ENCODE measurements around the gene FGD3.

The FGD3 gene

DNA sequence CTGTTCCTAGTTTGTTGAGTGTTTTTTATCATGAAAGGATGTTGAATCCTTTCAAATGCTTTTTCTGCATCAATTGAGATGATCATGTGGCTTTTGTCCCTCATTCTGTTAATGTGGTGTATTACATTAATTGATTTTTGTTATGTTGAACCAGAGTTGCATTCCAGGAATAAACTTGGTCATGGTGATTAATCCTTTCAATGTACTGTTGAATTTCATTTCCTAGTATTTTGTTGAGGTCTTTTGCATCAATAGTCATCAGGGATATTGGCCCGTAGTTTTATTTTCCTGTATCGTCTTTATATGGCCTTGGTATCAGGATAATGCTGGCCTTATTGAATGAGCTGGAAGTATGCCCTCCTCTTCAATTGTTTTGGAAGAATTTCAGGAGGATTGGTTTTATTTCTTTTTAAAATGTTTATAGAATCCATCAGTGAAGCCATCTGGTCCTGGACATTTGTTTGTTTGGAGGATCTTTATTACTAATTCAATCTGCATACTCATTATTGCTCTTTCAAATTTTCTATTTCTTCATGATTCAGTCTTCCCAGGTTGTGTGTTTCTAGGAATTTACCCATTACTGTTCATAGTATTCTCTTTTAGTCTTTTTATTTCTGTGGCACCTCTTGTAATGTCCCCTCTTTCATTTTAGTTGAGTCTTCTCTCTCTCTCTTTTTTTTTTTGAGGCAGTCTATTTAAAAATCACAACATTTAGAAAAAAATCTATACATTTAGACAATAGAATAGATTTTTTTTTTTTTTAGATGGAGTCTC is 32.1 kb downstream of the FGD3 start:
- FAIRE-seq: no peak
- TF ChIP-seq, protein P1, sequence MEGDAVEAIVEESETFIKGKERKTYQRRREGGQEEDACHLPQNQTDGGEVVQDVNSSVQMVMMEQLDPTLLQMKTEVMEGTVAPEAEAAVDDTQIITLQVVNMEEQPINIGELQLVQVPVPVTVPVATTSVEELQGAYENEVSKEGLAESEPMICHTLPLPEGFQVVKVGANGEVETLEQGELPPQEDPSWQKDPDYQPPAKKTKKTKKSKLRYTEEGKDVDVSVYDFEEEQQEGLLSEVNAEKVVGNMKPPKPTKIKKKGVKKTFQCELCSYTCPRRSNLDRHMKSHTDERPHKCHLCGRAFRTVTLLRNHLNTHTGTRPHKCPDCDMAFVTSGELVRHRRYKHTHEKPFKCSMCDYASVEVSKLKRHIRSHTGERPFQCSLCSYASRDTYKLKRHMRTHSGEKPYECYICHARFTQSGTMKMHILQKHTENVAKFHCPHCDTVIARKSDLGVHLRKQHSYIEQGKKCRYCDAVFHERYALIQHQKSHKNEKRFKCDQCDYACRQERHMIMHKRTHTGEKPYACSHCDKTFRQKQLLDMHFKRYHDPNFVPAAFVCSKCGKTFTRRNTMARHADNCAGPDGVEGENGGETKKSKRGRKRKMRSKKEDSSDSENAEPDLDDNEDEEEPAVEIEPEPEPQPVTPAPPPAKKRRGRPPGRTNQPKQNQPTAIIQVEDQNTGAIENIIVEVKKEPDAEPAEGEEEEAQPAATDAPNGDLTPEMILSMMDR (IDR thresholded peaks at IDR 0.05; ENCODE audit: insufficient read depth, missing control alignments): no peak
- no peak for DNase-seq (ENCODE audit: insufficient read length, low spot score)

DNA sequence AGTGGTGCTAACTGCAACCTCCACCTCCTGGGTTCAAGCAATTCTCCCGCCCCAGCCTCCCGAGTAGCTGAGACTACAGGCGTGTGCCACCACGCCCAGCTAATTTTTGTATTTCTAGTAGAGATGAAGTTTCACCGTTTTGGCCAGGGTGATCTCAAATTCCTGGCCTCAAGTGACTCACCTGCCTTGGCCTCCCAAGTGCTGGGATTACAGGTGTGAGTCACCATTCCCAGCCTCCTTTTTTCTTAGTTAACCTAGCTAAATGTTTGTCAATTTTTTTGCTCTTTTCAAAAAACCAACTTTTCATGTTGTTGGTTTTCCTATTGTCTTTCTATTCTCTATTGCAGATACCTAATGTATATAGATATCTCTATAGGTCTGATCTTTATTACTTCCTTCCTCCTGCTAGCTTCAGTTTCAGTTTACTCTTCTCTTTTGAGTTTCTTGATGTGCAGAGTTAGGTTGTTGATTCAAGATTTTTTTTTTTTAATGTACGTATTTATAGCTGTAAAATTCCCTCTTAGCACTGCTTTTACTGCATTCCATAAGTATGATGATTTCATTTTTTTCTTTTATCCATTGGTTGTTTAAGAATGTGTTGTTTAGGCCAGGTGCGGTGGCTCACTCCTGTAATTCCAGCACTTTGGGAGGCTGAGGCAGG is 32.9 kb downstream of the FGD3 start:
- DNase-seq (ENCODE audit: insufficient read length, low spot score): no peak
- TF ChIP-seq, protein P1 (IDR thresholded peaks at IDR 0.05; ENCODE audit: insufficient read depth, missing control alignments): no peak
- FAIRE-seq: no peak

DNA sequence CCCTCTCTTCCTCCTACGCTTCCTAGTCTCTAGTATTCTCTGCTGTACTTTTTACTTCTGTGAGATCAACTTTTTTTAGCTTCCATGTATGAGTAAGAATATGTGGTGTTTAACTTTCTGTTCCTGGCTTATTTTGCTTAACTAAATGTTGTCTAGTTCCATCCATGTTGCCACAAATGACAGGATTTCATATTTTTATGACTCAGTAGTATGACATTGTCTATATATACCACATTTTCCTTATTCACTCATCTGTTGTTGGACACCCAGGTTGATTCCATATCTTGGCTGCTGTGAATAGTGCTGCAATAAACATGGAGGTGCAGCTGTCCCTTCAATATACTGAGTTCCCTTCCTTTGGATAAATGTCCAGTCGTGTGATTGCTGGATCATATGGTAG is 34.8 kb downstream of the FGD3 start:
- FAIRE-seq (no peak), DNase-seq (ENCODE audit: insufficient read length, low spot score) (no peak)
- TF ChIP-seq, protein P1 (IDR thresholded peaks at IDR 0.05; ENCODE audit: insufficient read depth, missing control alignments): no peak

DNA sequence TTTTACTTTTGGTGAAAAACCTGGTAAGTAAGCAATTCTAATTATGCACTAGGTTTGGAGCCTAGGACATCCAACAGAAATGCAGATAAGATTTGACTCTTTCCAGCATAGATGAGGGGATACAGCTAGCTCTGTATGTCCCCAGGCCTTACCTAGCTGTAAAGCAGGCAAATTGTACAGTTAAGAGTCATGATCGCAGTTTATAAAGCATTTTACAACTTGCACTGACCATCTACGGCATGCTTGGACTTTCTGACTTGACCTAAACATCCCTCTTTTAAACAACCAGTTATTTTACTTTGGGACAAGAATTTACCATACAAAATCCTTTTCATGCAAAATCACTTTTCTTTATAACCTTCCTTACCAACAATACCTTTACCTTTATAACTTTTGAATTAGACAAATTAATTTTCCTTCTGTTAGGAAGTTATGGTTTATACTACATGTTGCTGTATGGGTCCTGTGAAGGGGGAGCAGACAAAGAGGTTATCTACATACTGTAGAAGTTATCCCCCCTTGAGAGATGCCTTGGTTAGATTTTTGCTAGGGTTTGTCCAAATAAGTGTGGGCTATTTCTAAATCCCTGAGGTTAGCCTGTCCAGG is 36.8 kb downstream of the FGD3 start:
- no peak for FAIRE-seq
- no peak for DNase-seq (ENCODE audit: insufficient read length, low spot score)

DNA sequence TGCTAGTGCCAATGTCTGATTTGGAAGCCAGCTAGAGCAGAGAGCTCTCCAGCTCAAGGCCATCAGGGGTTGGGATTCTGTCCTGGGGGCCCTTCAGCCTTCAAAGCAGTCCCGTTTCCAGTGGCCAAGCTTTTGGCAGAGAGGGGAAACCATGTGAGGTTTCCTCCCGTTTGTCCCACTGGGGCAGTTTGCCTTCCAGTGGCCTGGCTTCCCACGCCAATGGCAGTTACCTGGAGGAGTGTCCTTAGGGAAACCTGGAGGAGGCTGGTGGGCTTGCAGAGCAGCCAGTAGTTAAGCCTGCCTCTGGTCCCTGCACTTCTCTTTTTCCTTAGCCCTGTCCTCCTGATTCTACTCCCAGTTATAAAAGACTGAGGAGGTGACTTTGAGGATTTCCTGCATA is 37.7 kb downstream of the FGD3 start:
- DNase-seq (ENCODE audit: insufficient read length, low spot score) (no peak), FAIRE-seq (no peak)
- TF ChIP-seq, protein P1 (IDR thresholded peaks at IDR 0.05; ENCODE audit: insufficient read depth, missing control alignments): no peak

More for the DNA sequence above, 36.8 kb downstream of the FGD3 start:
- TF ChIP-seq, protein P1 (IDR thresholded peaks at IDR 0.05; ENCODE audit: insufficient read depth, missing control alignments): no peak

DNA sequence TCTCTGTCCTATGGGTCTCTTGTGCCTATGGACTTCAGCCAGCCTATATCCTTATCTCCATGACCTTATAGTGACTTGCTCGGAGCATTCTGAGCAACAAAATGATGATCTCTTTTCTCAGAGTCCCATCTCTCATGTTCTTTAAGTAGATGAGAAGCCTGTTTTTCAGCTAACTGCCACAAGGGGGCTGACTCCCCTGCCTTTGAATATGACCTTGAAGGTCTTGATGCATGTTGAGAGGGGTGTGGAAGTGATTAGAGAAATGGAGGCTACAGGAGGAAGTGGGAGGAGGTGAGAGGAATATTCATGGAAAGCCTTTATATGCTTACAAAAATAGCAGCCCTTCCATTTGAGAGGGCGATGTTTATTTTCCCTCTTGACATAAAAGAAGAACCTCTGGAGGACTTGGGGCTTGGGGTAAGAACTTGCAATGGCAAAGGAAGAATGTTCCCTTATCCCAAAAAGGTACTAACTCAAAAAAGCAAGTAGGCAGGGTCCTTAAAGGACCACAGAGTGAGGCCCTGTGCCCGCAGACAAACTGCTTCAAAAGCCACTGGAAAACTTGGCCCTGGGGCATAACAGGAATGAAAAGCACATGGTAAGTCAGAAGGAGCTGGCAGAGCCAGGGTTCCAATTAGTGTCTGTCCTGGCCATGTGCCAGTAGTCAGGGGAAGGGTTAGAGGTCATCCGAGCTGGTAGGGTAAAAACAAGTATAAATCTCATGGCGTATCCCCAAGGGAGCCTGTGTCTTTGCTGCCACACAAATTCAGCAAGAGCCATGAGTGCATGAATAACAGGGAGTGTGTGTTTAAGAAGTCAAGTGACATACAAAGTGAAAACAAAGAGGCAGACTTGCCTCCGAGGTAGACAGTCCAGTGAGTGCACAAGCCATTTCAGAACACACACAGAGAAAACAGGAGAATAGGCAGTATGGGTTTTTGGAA is 39.1 kb downstream of the FGD3 start:
- DNase-seq (ENCODE audit: insufficient read length, low spot score) (no peak), FAIRE-seq (no peak)
- TF ChIP-seq, protein P1 (IDR thresholded peaks at IDR 0.05; ENCODE audit: insufficient read depth, missing control alignments): peak; percentile 3

All from D721Med (cell line).